HepG2 (cell line): ENCODE measurements around the gene S100A16. TPM values are rescaled to one million over a fixed set of nuclear protein-coding genes. Genes with fewer than 3 reads are reported as not detected.

Experiments
- ATAC-seq: fragments of 200-7000 bp; cut with Tn5 transposase; 3 replicates; pipeline ENCODE4 v1.9.1; 2020; ENCODE audit warnings: mild to moderate bottlenecking, moderate library complexity
- BruUV-seq: library from RNA; stranded (reverse); fragments of 400-500 nt; replicated peaks from 2 replicates; lab custom pipeline; 2021; lab: Mats Ljungman, UMichigan
- CTCF ChIA-PET: fragments of 300-600 bp; formaldehyde crosslinking; extraction: SDS; loops from one replicate; lab custom pipeline; 2021; ENCODE audit warnings: low total read pairs, inconsistent platforms, low intra/inter-chr PET ratio; lab: Yijun Ruan, JAX
- POLR2A ChIA-PET: fragments of 350-600 bp; sonication (Branson Sonifier 250); formaldehyde crosslinking; loops from one replicate; lab custom pipeline; 2020; ENCODE audit warnings: antibody characterized with exemption, inconsistent platforms; lab: Yijun Ruan, JAX
- DNase-seq: peaks from one replicate; pipeline ENCODE4 v3.0.0-alpha.2; 2015; ENCODE audit warnings: low spot score
- FAIRE-seq: peaks from 3 replicates; lab custom pipeline; 2011; peaks lifted over from hg19 to GRCh38; lab: Jason Lieb, UNC
- H2AFZ ChIP-seq: one replicate; pipeline ENCODE4 v1.6.1; 2011; ENCODE audit warnings: low read length, inconsistent platforms
- H3K27ac ChIP-seq: fragments of 300-600 bp; 3 replicates; pipeline ENCODE4 v1.8.0; 2011; ENCODE audit warnings: mixed run types, mild to moderate bottlenecking, mixed read lengths, low read length, inconsistent platforms; ENCODE audit not compliant: insufficient read depth; ENCODE audit errors: extremely low read length
- H3K27me3 ChIP-seq, 2 experiments: fragments of 200-600 bp in 1 of 2; 2 replicates in 1 of 2; 3 replicates in 1 of 2; pipeline versions ENCODE4 v1.6.0 to v1.8.0; 2011; ENCODE audit warnings: low read length in 2 of 2, mild to moderate bottlenecking in 2 of 2, moderate library complexity in 2 of 2, inconsistent platforms in 1 of 2; ENCODE audit not compliant: insufficient read depth in 2 of 2, control insufficient read depth in 1 of 2
- H3K36me3 ChIP-seq, 2 experiments: fragments of 200-600 bp in 1 of 2; replicated peaks in 1 of 2; 2 replicates in 1 of 2; 3 replicates in 1 of 2; pipeline versions ENCODE4 v1.5.1 to v1.8.0; 2011; ENCODE audit warnings: low read length in 2 of 2, inconsistent platforms in 1 of 2; ENCODE audit not compliant: insufficient read depth in 2 of 2, control insufficient read depth in 1 of 2
- H3K4me1 ChIP-seq: 2 replicates; pipeline ENCODE4 v1.5.1; 2012; ENCODE audit warnings: low read length, inconsistent platforms; ENCODE audit not compliant: insufficient read depth
- H3K4me2 ChIP-seq: 2 replicates; pipeline ENCODE4 v1.6.0; 2011; ENCODE audit warnings: low read depth, low read length, inconsistent platforms
- H3K4me3 ChIP-seq, 3 experiments: fragments of 200-600 bp in 1 of 3; sonication (generic), shearing (Covaris generic) in 1 of 3; replicated peaks in 1 of 3; 2 replicates each; pipeline ENCODE4 v1.5.1; 2011 to 2016; ENCODE audit warnings: low read length in 3 of 3, inconsistent platforms in 2 of 3, low read depth in 2 of 3, mild to moderate bottlenecking in 2 of 3, control low read depth in 1 of 3, mixed read lengths in 1 of 3; ENCODE audit not compliant: insufficient read depth in 1 of 3
- H3K79me2 ChIP-seq: one replicate; pipeline ENCODE4 v1.6.1; 2011; ENCODE audit warnings: low read length, inconsistent platforms; ENCODE audit not compliant: insufficient read depth
- H3K9ac ChIP-seq: 2 replicates; pipeline ENCODE4 v1.6.0; 2011; ENCODE audit warnings: mild to moderate bottlenecking, low read depth, low read length, inconsistent platforms; ENCODE audit not compliant: insufficient read depth
- H3K9me3 ChIP-seq: 2 replicates; pipeline ENCODE4 v1.5.1; 2012; ENCODE audit warnings: mild to moderate bottlenecking, low read length
- H4K20me1 ChIP-seq: 2 replicates; pipeline ENCODE4 v1.6.0; 2011; ENCODE audit warnings: inconsistent platforms, mild to moderate bottlenecking, low read length, moderate library complexity; ENCODE audit not compliant: insufficient read depth
- CBFB ChIP-seq: sonication (generic); formaldehyde crosslinking; IDR thresholded peaks from 2 replicates; pipeline ENCODE4 v1.4.0; 2020; ENCODE audit warnings: missing genetic modification reagents
- CHD2 ChIP-seq: IDR thresholded peaks from 2 replicates; pipeline ENCODE4 v1.6.1; 2011; ENCODE audit warnings: low read depth, low read length, improper control_type of control experiment
- GATA4 ChIP-seq: sonication (generic); IDR thresholded peaks from 2 replicates; pipeline ENCODE4 v1.6.1; 2016; ENCODE audit warnings: antibody characterized with exemption, low read depth, borderline replicate concordance
- PAXIP1 ChIP-seq: sonication (generic); formaldehyde crosslinking; conservative IDR thresholded peaks from 2 replicates; pipeline ENCODE4 v1.4.0; 2020; ENCODE audit warnings: mild to moderate bottlenecking, missing genetic modification reagents, moderate library complexity
- PRDM15 ChIP-seq: sonication (generic); formaldehyde crosslinking; IDR thresholded peaks from 2 replicates; pipeline ENCODE4 v1.4.0; 2020; ENCODE audit warnings: missing genetic modification reagents
- SNAPC2 ChIP-seq: sonication (generic); formaldehyde crosslinking; IDR thresholded peaks from 2 replicates; pipeline ENCODE4 v1.8.1; 2022; ENCODE audit warnings: mild to moderate bottlenecking, missing genetic modification reagents
- U2AF1 ChIP-seq: fragments of 200-400 bp; formaldehyde crosslinking; optimal IDR thresholded peaks from 2 replicates; pipeline ENCODE3; 2017; ENCODE audit warnings: mild to moderate bottlenecking, low read depth, low read length
- ZFX ChIP-seq: sonication (generic); formaldehyde crosslinking; IDR thresholded peaks from 2 replicates; pipeline ENCODE4 v1.4.0; 2020; ENCODE audit warnings: mild to moderate bottlenecking, low read depth, missing genetic modification reagents, moderate library complexity
- ZNF280B ChIP-seq: sonication (generic); formaldehyde crosslinking; IDR thresholded peaks from 2 replicates; pipeline ENCODE4 v1.5.0; 2020; ENCODE audit warnings: missing genetic modification reagents, mild to moderate bottlenecking, borderline replicate concordance
- ZNF382 ChIP-seq: sonication (generic); formaldehyde crosslinking; IDR thresholded peaks from 2 replicates; pipeline ENCODE4 v1.5.0; 2020; ENCODE audit warnings: missing genetic modification reagents, mild to moderate bottlenecking, borderline replicate concordance
- ZNF414 ChIP-seq: sonication (generic); formaldehyde crosslinking; IDR thresholded peaks from 2 replicates; pipeline ENCODE4 v1.5.0; 2020; ENCODE audit warnings: missing genetic modification reagents
- ZNF446 ChIP-seq: sonication (generic); formaldehyde crosslinking; IDR thresholded peaks from 2 replicates; pipeline ENCODE4 v1.5.0; 2020; ENCODE audit warnings: mild to moderate bottlenecking, missing genetic modification reagents
- ZNF597 ChIP-seq: sonication (generic); formaldehyde crosslinking; IDR thresholded peaks from 2 replicates; pipeline ENCODE4 v1.5.0; 2020; ENCODE audit warnings: missing genetic modification reagents
- ZNF607 ChIP-seq: sonication (generic); formaldehyde crosslinking; IDR thresholded peaks from 2 replicates; pipeline ENCODE4 v1.5.1; 2020; ENCODE audit warnings: missing genetic modification reagents, mild to moderate bottlenecking, borderline replicate concordance
- WGBS: methylation state at CpG from one replicate; pipeline ENCODE4 v1.1.6; 2017; ENCODE audit warnings: low lambda C conversion rate; 5-methylcytosine and 5-hydroxymethylcytosine counted together
- in situ Hi-C: cut with HindIII; loops from 2 replicates; pipeline ENCODE4 v1.10.0; 2017; ENCODE audit warnings: low pct_unique_long_range_greater_than_20kb; ENCODE audit not compliant: extremely low pct_ligation_motif_present
- intact Hi-C: fragments of 100-400 bp; cut with micrococcal nuclease; formaldehyde crosslinking; loops from one replicate; pipeline ENCODE4 v1.10.0; 2022; ENCODE audit not compliant: unreplicated experiment
- polyA plus RNA-seq, 8 experiments: library from polyadenylated mRNA; depleted of rRNA in 3 of 8; stranded (reverse) in 7 of 8; unstranded in 1 of 8; fragments of >200 nt; fragmentation: Illumina TruSeq in 4 of 8; extraction: Trizol in 4 of 8; gene quantifications; 2 replicates each; pipeline versions ENCODE4 v1.2.1 to v1.2.3, GENCODE V29; 2011 to 2016; ENCODE audit warnings: low read depth in 4 of 8, missing spikeins in 1 of 8, mixed read lengths in 1 of 8; ENCODE audit not compliant: insufficient read depth in 1 of 8
- total RNA-seq, 5 experiments: library from RNA; depleted of rRNA; stranded (reverse); fragments of >200 nt; fragmentation: Illumina TruSeq; extraction: Trizol; gene quantifications; 2 replicates each; pipeline ENCODE4 v1.2.3, GENCODE V29; 2016; ENCODE audit warnings: low read depth in 1 of 5

The S100A16 gene
- total and polyA plus RNA-seq, 2 of the 13 experiments (the other 11 are each of a cell fraction or from before 2014, with no cell fraction given), result 46.0 to 195 TPM

- H3K27ac ChIP-seq, result no peak overlapping the region
- no peak overlapping the region for H2AFZ ChIP-seq
- peaks cover 34% of the 10 kb centered on the region for H3K79me2 ChIP-seq
- WGBS, result 97% methylated on average over 9 of the region's 9 CpGs
- ATAC-seq (no peak), FAIRE-seq (no peak), DNase-seq (no peak)
- peaks cover 13% of the 10 kb centered on the region for H4K20me1 ChIP-seq
- H3K9me3 ChIP-seq, result no peaks in the 10 kb centered on the region
- no peak overlapping the region for H3K4me3 ChIP-seq
- intact Hi-C loops (no loop called here), in situ Hi-C loops (no loop called here)
- POLR2A ChIA-PET, result no interaction called here
- H3K36me3 ChIP-seq, result peaks cover 11 to 54% of the 10 kb centered on the region in 2 experiments
- no peak overlapping the region for H3K4me2 ChIP-seq
- CTCF ChIA-PET, result no interaction called here
- BruUV-seq, result no TSS peak
- peaks cover 44% of the 10 kb centered on the region for H3K4me1 ChIP-seq
- no peaks in the 10 kb centered on the region for H3K27me3 ChIP-seq
- H3K9ac ChIP-seq, result no peak overlapping the region
- TF ChIP-seq CHD2, result no peak
- no peak for TF ChIP-seq ZNF280B
- TF ChIP-seq ZNF597 (CRISPR knock-in tag), result no peak
- no peak for TF ChIP-seq PAXIP1 (CRISPR knock-in tag)
- TF ChIP-seq ZNF607, result no peak
- no peak for TF ChIP-seq ZNF382 (CRISPR knock-in tag)
- TF ChIP-seq SNAPC2 (CRISPR knock-in tag), result no peak
- no peak for TF ChIP-seq U2AF1
- TF ChIP-seq ZNF446 (CRISPR knock-in tag), result no peak
- TF ChIP-seq ZFX (CRISPR knock-in tag), result no peak
- no peak for TF ChIP-seq ZNF414 (CRISPR knock-in tag)
- no peak for TF ChIP-seq CBFB
- TF ChIP-seq PRDM15 (CRISPR knock-in tag), result no peak
- TF ChIP-seq GATA4, result no peak
- TF ChIP-seq, all 625 proteins: peak for 0
Measured at GRCh38 chr1:153636312-153636711, 23.4 kb upstream of the S100A16 start.
